Natural killer cell treated with Interleukin-12 subunit alpha and Interleukin-12 subunit beta and Interleukin-15 and Interleukin-18, amount 100 ng/mL, for 72 hours (primary cell): Measurements from ENCODE around the gene KCNJ10. TPM values are rescaled to one million over a fixed set of nuclear protein-coding genes. Genes with fewer than 3 reads are reported as not detected.

Experiments used
- ATAC-seq, 2 donors: fragments of 150-1000 bp; cut with Tn5 transposase in 1 of 2; sonication (Bioruptor Pico), chemical (Tn5 transposase) in 1 of 2; 2 replicates each; pipeline ENCODE4 v1.10.0; 2021
- DNase-seq: peaks from one replicate; pipeline ENCODE4 v3.0.0; 2022; ENCODE audit warnings: low spot score
- H3K27ac Mint-ChIP-seq, 2 donors: 1 replicate in 1 of 2; 2 replicates in 1 of 2; pipeline ENCODE4 v1.8.0; 2022; ENCODE audit warnings: mixed read lengths in 2 of 2, mild to moderate bottlenecking in 1 of 2, moderate library complexity in 1 of 2
- H3K27me3 Mint-ChIP-seq, 2 donors: 1 replicate in 1 of 2; 2 replicates in 1 of 2; pipeline ENCODE4 v1.8.0; 2022; ENCODE audit warnings: mixed read lengths in 2 of 2
- H3K36me3 Mint-ChIP-seq: one replicate; pipeline ENCODE4 v1.8.0; 2022; ENCODE audit warnings: mixed read lengths
- H3K4me1 Mint-ChIP-seq, 2 donors: 1 replicate in 1 of 2; 2 replicates in 1 of 2; pipeline ENCODE4 v1.8.0; 2022; ENCODE audit warnings: low read depth in 2 of 2, mixed read lengths in 2 of 2, mild to moderate bottlenecking in 1 of 2
- H3K4me3 Mint-ChIP-seq: one replicate; pipeline ENCODE4 v1.8.0; 2022; ENCODE audit warnings: mixed read lengths
- H3K9me3 Mint-ChIP-seq: 2 replicates; pipeline ENCODE4 v1.8.0; 2022; ENCODE audit warnings: mixed read lengths
- total RNA-seq, 2 donors: library from RNA; stranded (reverse); gene quantifications; one replicate each; pipeline ENCODE4 v1.2.3, GENCODE V29; 2022

KCNJ10 gene
- total RNA-seq, 2 donors from 2014 or later = 0.50 TPM; not detected in 1

- DNase-seq (peak; percentile 79), ATAC-seq (peak in 1 of 2 donors; percentile 75)
- Mint-ChIP-seq H3K27ac (no peak overlapping the region), H3K27me3 (peaks cover 0 to 6% of the 10 kb centered on the region in 2 donors), H3K36me3 (no peaks in the 10 kb centered on the region), H3K4me1 (no peaks in the 10 kb centered on the region), H3K4me3 (no peak overlapping the region), H3K9me3 (no peaks in the 10 kb centered on the region)
Measured at GRCh38 chr1:160006312-160006940, 63.5 kb downstream of the KCNJ10 start.

GRCh38 chr1:160005070-160005469 lies 64.9 kb downstream of the KCNJ10 start:
- ATAC-seq (no peak), DNase-seq (no peak)
- H3K9me3 Mint-ChIP-seq = no peaks in the 10 kb centered on the region

GRCh38 chr1:160004425-160004824 lies 65.5 kb downstream of the KCNJ10 start:
- H3K4me1 Mint-ChIP-seq = no peaks in the 10 kb centered on the region
- DNase-seq (no peak), ATAC-seq (peak in 1 of 2 donors; percentile 25)
- no peaks in the 10 kb centered on the region for H3K36me3 Mint-ChIP-seq
- no peak overlapping the region for H3K4me3 Mint-ChIP-seq
- no peaks in the 10 kb centered on the region for H3K9me3 Mint-ChIP-seq
- no peak overlapping the region for H3K27ac Mint-ChIP-seq
- H3K27me3 Mint-ChIP-seq = peaks cover 0 to 6% of the 10 kb centered on the region in 2 donors

More at GRCh38 chr1:160005070-160005469, 64.9 kb downstream of the KCNJ10 start:
- H3K4me3 Mint-ChIP-seq = no peak overlapping the region
- H3K27ac Mint-ChIP-seq = no peak overlapping the region
- H3K4me1 Mint-ChIP-seq = no peaks in the 10 kb centered on the region
- H3K36me3 Mint-ChIP-seq = no peaks in the 10 kb centered on the region
- H3K27me3 Mint-ChIP-seq = peaks cover 0 to 6% of the 10 kb centered on the region in 2 donors

GRCh38 chr1:160004001-160004400 lies 66.0 kb downstream of the KCNJ10 start:
- Mint-ChIP-seq H3K27me3 (peaks cover 0 to 8% of the 10 kb centered on the region in 2 donors), H3K4me1 (no peaks in the 10 kb centered on the region), H3K9me3 (no peaks in the 10 kb centered on the region), H3K36me3 (no peaks in the 10 kb centered on the region), H3K4me3 (no peak overlapping the region), H3K27ac (no peak overlapping the region)
- DNase-seq = no peak
- no peak for ATAC-seq

- Mint-ChIP-seq H3K36me3 (no peaks in the 10 kb centered on the region), H3K27me3 (peaks cover 11 to 17% of the 10 kb centered on the region in 2 donors), H3K27ac (no peak overlapping the region), H3K4me3 (no peak overlapping the region), H3K4me1 (no peaks in the 10 kb centered on the region), H3K9me3 (no peaks in the 10 kb centered on the region)
- DNase-seq = no peak
- ATAC-seq = no peak
Measured at GRCh38 chr1:160001440-160001839, 68.5 kb downstream of the KCNJ10 start.

- no peak overlapping the region for H3K27ac Mint-ChIP-seq
- no peaks in the 10 kb centered on the region for H3K4me1 Mint-ChIP-seq
- ATAC-seq (no peak), DNase-seq (no peak)
- H3K9me3 Mint-ChIP-seq = no peaks in the 10 kb centered on the region
- H3K27me3 Mint-ChIP-seq = peaks cover 14 to 34% of the 10 kb centered on the region in 2 donors
- H3K4me3 Mint-ChIP-seq = no peak overlapping the region
- no peaks in the 10 kb centered on the region for H3K36me3 Mint-ChIP-seq
Measured at GRCh38 chr1:159999204-159999603, 70.8 kb downstream of the KCNJ10 start.

GRCh38 chr1:159996653-159997052 lies 73.3 kb downstream of the KCNJ10 start:
- Mint-ChIP-seq H3K27ac (no peak overlapping the region), H3K4me3 (no peak overlapping the region), H3K27me3 (peaks cover 14 to 37% of the 10 kb centered on the region in 2 donors), H3K9me3 (no peaks in the 10 kb centered on the region), H3K36me3 (no peaks in the 10 kb centered on the region), H3K4me1 (peaks cover 1 to 3% of the 10 kb centered on the region in 2 donors)
- DNase-seq (no peak), ATAC-seq (no peak)

- Mint-ChIP-seq H3K9me3 (no peaks in the 10 kb centered on the region), H3K27ac (no peak overlapping the region), H3K4me1 (peaks cover 3 to 8% of the 10 kb centered on the region in 2 donors), H3K4me3 (no peak overlapping the region), H3K27me3 (peaks cover 15 to 37% of the 10 kb centered on the region in 2 donors), H3K36me3 (no peaks in the 10 kb centered on the region)
- no peak for ATAC-seq
- no peak for DNase-seq
Measured at GRCh38 chr1:159994896-159995295, 75.1 kb downstream of the KCNJ10 start.

- Mint-ChIP-seq H3K9me3 (no peaks in the 10 kb centered on the region), H3K4me3 (no peak overlapping the region), H3K4me1 (peaks cover 3 to 8% of the 10 kb centered on the region in 2 donors), H3K27ac (no peak overlapping the region), H3K27me3 (peaks cover 12 to 37% of the 10 kb centered on the region in 2 donors), H3K36me3 (no peaks in the 10 kb centered on the region)
- no peak for ATAC-seq
- no peak for DNase-seq
Measured at GRCh38 chr1:159993911-159994310, 76.0 kb downstream of the KCNJ10 start.

- peak overlapping the region; percentile 37 to 43 for H3K27ac Mint-ChIP-seq
- H3K36me3 Mint-ChIP-seq = no peaks in the 10 kb centered on the region
- H3K27me3 Mint-ChIP-seq = peaks cover 12 to 25% of the 10 kb centered on the region in 2 donors
- no peaks in the 10 kb centered on the region for H3K9me3 Mint-ChIP-seq
- ATAC-seq (no peak), DNase-seq (no peak)
- H3K4me3 Mint-ChIP-seq = no peak overlapping the region
- peaks cover 3 to 8% of the 10 kb centered on the region in 2 donors for H3K4me1 Mint-ChIP-seq
Measured at GRCh38 chr1:159992161-159992560, 77.8 kb downstream of the KCNJ10 start.

- peak overlapping the region; percentile 48 for H3K4me3 Mint-ChIP-seq
- H3K27me3 Mint-ChIP-seq = peaks cover 10 to 21% of the 10 kb centered on the region in 2 donors
- DNase-seq (no peak), ATAC-seq (peak; percentile 70 to 76)
- no peaks in the 10 kb centered on the region for H3K36me3 Mint-ChIP-seq
- H3K9me3 Mint-ChIP-seq = no peaks in the 10 kb centered on the region
- H3K27ac Mint-ChIP-seq = peak overlapping the region; percentile 37 to 43
- H3K4me1 Mint-ChIP-seq = peaks cover 3 to 8% of the 10 kb centered on the region in 2 donors
Measured at GRCh38 chr1:159991513-159991912, 78.4 kb downstream of the KCNJ10 start.

- ATAC-seq = no peak
- H3K9me3 Mint-ChIP-seq = no peaks in the 10 kb centered on the region
- H3K4me1 Mint-ChIP-seq = peaks cover 3 to 8% of the 10 kb centered on the region in 2 donors
- H3K4me3 Mint-ChIP-seq = no peak overlapping the region
- H3K36me3 Mint-ChIP-seq = no peaks in the 10 kb centered on the region
- H3K27ac Mint-ChIP-seq = no peak overlapping the region
- no peak for DNase-seq
- H3K27me3 Mint-ChIP-seq = peaks cover 7 to 15% of the 10 kb centered on the region in 2 donors
Measured at GRCh38 chr1:159990005-159990404, 80.0 kb downstream of the KCNJ10 start.

GRCh38 chr1:159989581-159989980 lies 80.4 kb downstream of the KCNJ10 start:
- no peak overlapping the region for H3K27ac Mint-ChIP-seq

GRCh38 chr1:159988006-159988405 lies 82.0 kb downstream of the KCNJ10 start:
- ATAC-seq = no peak
- peaks cover 9 to 18% of the 10 kb centered on the region in 2 donors for H3K27me3 Mint-ChIP-seq
- H3K4me3 Mint-ChIP-seq = no peak overlapping the region
- peaks cover 3 to 8% of the 10 kb centered on the region in 2 donors for H3K4me1 Mint-ChIP-seq
- H3K27ac Mint-ChIP-seq = no peak overlapping the region
- H3K36me3 Mint-ChIP-seq = no peaks in the 10 kb centered on the region
- no peaks in the 10 kb centered on the region for H3K9me3 Mint-ChIP-seq
- no peak for DNase-seq

More at GRCh38 chr1:159989581-159989980, 80.4 kb downstream of the KCNJ10 start:
- H3K36me3 Mint-ChIP-seq = no peaks in the 10 kb centered on the region
- peaks cover 7 to 14% of the 10 kb centered on the region in 2 donors for H3K27me3 Mint-ChIP-seq
- H3K4me1 Mint-ChIP-seq = peaks cover 3 to 8% of the 10 kb centered on the region in 2 donors
- no peak overlapping the region for H3K4me3 Mint-ChIP-seq
- ATAC-seq = no peak
- DNase-seq = no peak
- H3K9me3 Mint-ChIP-seq = no peaks in the 10 kb centered on the region
